Activated CD4-positive, alpha-beta T cell treated with anti-CD3 and anti-CD28 coated beads, Interleukin-2, amount 10 ng/mL, durations not matched to agents 7 days and 5 days (primary cell): Measurements from ENCODE around the gene RCAN1. TPM values are rescaled to one million over a fixed set of nuclear protein-coding genes. Genes with fewer than 3 reads are reported as not detected.
A peak's percentile ranks its signal among the peaks of the same experiment; 100 is the strongest.

Source experiments
- CTCF ChIA-PET: fragments of 350-600 bp; sonication (Branson Sonifier 250); formaldehyde crosslinking; loops from one replicate; lab custom pipeline; 2021; ENCODE audit warnings: antibody characterized with exemption; lab: Charles Lee
- POLR2A ChIA-PET: fragments of 350-600 bp; sonication (Branson Sonifier 250); formaldehyde crosslinking; loops from one replicate; lab custom pipeline; 2021; ENCODE audit warnings: antibody characterized with exemption; lab: Charles Lee
- DNase-seq: peaks from one replicate; pipeline ENCODE4 v3.0.0-alpha.2; 2020
- H3K27ac Mint-ChIP-seq: one replicate; pipeline ENCODE4 v1.8.0; 2021; ENCODE audit warnings: mild to moderate bottlenecking, moderate library complexity, mixed read lengths
- H3K27me3 Mint-ChIP-seq: one replicate; pipeline ENCODE4 v1.8.0; 2021; ENCODE audit warnings: mixed read lengths
- H3K36me3 Mint-ChIP-seq: one replicate; pipeline ENCODE4 v1.8.0; 2021; ENCODE audit warnings: low read depth, mixed read lengths
- H3K4me1 Mint-ChIP-seq: one replicate; pipeline ENCODE4 v1.8.0; 2021; ENCODE audit warnings: mixed read lengths
- H3K4me3 Mint-ChIP-seq: one replicate; pipeline ENCODE4 v1.8.0; 2021; ENCODE audit warnings: mild to moderate bottlenecking, moderate library complexity, mixed read lengths
- H3K9me3 Mint-ChIP-seq: one replicate; pipeline ENCODE4 v1.8.0; 2021; ENCODE audit warnings: mixed read lengths
- total RNA-seq, 2 experiments: library from RNA; stranded (reverse); gene quantifications; one replicate each; pipeline ENCODE4 v1.2.3, GENCODE V29; 2021

The RCAN1 gene
- total RNA-seq, 2 experiments from 2014 or later: 8.0 to 8.2 TPM

DNA sequence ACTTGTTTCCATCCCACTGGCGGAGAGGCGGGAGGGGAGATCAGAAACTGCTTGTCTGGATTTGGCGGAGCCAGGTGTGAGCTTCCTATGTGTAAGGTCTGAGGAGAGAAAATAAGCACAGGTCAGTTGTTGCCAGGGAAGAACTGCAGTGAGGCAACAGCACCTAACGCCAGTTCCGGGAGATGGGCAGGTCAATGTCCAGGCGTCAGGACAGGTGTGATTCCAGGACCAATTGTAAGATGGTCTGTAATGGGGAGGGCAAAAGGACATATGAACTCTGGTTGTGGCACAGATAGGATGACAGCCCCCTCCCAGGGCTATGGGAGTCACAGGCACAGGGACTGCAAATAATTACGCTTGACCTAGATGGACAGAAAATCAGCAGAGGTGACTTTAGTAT lies 93.4 kb downstream of the RCAN1 start:
- ChIA-PET POLR2A (no interaction called here), CTCF (interaction anchor here (0.5 to 1.8 kb wide), 3 partner anchors 11 to 839 kb away, joined by 3 to 4 read pairs (median 3); no protein-coding TSS in a partner anchor)
- peaks cover 19% of the 10 kb centered on the region for H3K4me1 Mint-ChIP-seq
- no peak for DNase-seq
- H3K27ac Mint-ChIP-seq: no peak overlapping the region
- H3K9me3 Mint-ChIP-seq: no peaks in the 10 kb centered on the region
- no peak overlapping the region for H3K4me3 Mint-ChIP-seq
- H3K27me3 Mint-ChIP-seq: no peaks in the 10 kb centered on the region
- peaks cover 2% of the 10 kb centered on the region for H3K36me3 Mint-ChIP-seq

DNA sequence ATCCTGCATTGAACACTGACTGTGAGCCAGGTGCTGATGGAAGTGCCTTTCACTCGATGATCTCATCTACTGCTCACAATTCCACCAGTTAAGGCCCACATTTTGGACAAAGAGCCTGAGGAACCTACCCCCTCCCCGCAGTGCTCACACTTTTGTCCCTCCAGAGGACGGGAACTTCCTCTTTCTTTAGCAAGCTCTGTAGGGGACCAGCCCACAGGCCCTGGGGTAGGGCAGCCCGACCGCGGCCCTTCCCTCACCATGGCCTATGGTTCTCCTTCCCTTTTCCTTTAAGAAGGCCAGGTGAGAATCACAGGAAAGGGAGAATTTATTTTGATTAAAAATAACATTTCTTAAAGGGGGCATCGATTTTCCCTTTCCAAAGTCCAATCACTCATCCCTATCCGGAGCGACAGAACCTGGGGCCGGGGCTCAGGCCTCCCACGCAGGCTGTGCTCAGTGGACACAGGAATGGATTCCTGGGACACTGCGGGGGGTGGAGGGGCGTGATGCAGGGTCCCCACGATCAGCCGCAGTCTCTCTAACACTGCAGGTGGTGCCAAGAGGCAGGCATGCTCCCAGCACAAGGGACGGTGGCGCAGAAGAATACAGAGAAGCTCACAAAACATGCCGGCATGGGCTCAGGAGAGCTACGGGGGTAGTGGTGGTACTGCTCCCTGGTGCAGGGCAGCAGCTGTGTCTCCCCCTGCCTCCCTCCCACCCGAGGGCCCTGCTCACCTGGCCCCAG lies 94.0 kb downstream of the RCAN1 start:
- POLR2A ChIA-PET: no interaction called here
- H3K36me3 Mint-ChIP-seq: peaks cover 2% of the 10 kb centered on the region
- H3K27me3 Mint-ChIP-seq: no peaks in the 10 kb centered on the region
- no peak for DNase-seq
- H3K27ac Mint-ChIP-seq: no peak overlapping the region
- no peaks in the 10 kb centered on the region for H3K9me3 Mint-ChIP-seq
- H3K4me1 Mint-ChIP-seq: peaks cover 15% of the 10 kb centered on the region
- CTCF ChIA-PET: interaction anchor here (2.0 kb wide), 1 partner anchor 22 kb away, joined by 4 read pairs; no protein-coding TSS in a partner anchor
- H3K4me3 Mint-ChIP-seq: no peak overlapping the region

DNA sequence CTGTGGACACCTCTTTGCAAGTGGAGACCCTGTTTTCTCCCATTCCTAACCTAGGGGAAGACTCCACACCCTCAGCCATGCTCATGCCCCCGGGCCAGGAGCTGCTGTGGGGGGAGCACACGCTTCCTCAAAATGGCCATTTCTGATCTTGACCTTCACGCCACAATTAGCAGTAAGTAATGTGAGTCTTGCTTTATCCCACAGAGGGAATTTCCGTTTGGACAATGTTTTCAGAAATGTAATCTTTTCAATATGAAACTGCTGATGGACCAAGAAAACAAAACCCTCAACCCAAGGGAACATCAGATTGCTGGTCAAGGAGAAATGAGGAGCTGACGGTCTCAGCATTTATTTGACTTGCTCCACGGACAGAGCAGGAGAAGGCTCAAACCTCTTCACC lies 94.6 kb downstream of the RCAN1 start:
- no peaks in the 10 kb centered on the region for H3K27me3 Mint-ChIP-seq
- H3K4me3 Mint-ChIP-seq: no peak overlapping the region
- H3K9me3 Mint-ChIP-seq: no peaks in the 10 kb centered on the region
- peaks cover 15% of the 10 kb centered on the region for H3K4me1 Mint-ChIP-seq
- peaks cover 2% of the 10 kb centered on the region for H3K36me3 Mint-ChIP-seq
- no peak for DNase-seq
- ChIA-PET POLR2A (interaction anchor here (0.6 kb wide), 1 partner anchor 66 kb away, joined by 5 read pairs; no protein-coding TSS in a partner anchor), CTCF (interaction anchor here (2.0 kb wide), 1 partner anchor 23 kb away, joined by 4 read pairs; no protein-coding TSS in a partner anchor)
- H3K27ac Mint-ChIP-seq: no peak overlapping the region

DNA sequence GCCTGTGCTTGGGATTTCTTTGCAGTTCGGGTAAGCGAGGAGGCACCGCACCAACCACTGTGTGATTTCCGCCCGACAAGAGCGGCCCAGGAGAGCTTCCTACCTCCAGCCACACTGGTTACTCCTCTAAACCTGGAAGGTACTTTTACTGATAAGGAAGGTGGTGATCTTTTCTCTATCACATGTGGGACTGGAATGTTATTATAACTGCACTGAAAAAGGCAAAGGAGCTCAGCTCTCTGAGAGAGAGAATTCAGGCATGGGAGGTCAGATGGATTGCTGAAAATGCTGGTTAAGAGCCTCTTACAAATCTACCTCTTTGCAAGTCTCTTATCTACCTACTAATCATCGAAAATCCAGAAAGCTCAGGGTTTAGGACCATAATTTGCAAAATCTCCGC lies 95.2 kb downstream of the RCAN1 start:
- H3K4me1 Mint-ChIP-seq: peaks cover 15% of the 10 kb centered on the region
- H3K4me3 Mint-ChIP-seq: no peak overlapping the region
- peaks cover 2% of the 10 kb centered on the region for H3K36me3 Mint-ChIP-seq
- no peak for DNase-seq
- no peaks in the 10 kb centered on the region for H3K27me3 Mint-ChIP-seq
- ChIA-PET POLR2A (interaction anchor here (0.6 kb wide), 1 partner anchor 67 kb away, joined by 5 read pairs; no protein-coding TSS in a partner anchor), CTCF (interaction anchor here (1.8 to 2.0 kb wide), 2 partner anchors 9 to 24 kb away, joined by 4 to 5 read pairs; no protein-coding TSS in a partner anchor)
- no peaks in the 10 kb centered on the region for H3K9me3 Mint-ChIP-seq
- H3K27ac Mint-ChIP-seq: no peak overlapping the region

- ChIA-PET CTCF (interaction anchor here (1.8 to 2.0 kb wide), 2 partner anchors 9 to 24 kb away, joined by 4 to 5 read pairs; no protein-coding TSS in a partner anchor), POLR2A (no interaction called here)
- H3K36me3 Mint-ChIP-seq: peaks cover 2% of the 10 kb centered on the region
- H3K27ac Mint-ChIP-seq: no peak overlapping the region
- no peaks in the 10 kb centered on the region for H3K9me3 Mint-ChIP-seq
- H3K4me3 Mint-ChIP-seq: no peak overlapping the region
- DNase-seq: no peak
- H3K27me3 Mint-ChIP-seq: no peaks in the 10 kb centered on the region
- peaks cover 15% of the 10 kb centered on the region for H3K4me1 Mint-ChIP-seq
Observed at GRCh38 chr21:34519016-34519415, 95.9 kb downstream of the RCAN1 start.

- POLR2A ChIA-PET: no interaction called here
- peaks cover 15% of the 10 kb centered on the region for H3K4me1 Mint-ChIP-seq
- no peaks in the 10 kb centered on the region for H3K9me3 Mint-ChIP-seq
- no peak overlapping the region for H3K27ac Mint-ChIP-seq
- DNase-seq: no peak
- H3K4me3 Mint-ChIP-seq: no peak overlapping the region
- no peaks in the 10 kb centered on the region for H3K27me3 Mint-ChIP-seq
- H3K36me3 Mint-ChIP-seq: peaks cover 2% of the 10 kb centered on the region
- CTCF ChIA-PET: interaction anchor here (0.6 to 1.8 kb wide), 3 partner anchors 8 to 581 kb away, joined by 3 to 5 read pairs (median 3); no protein-coding TSS in a partner anchor
Observed at GRCh38 chr21:34518301-34518700, 96.6 kb downstream of the RCAN1 start.

GRCh38 chr21:34517491-34518245 lies 97.2 kb downstream of the RCAN1 start:
- Mint-ChIP-seq H3K27ac (no peak overlapping the region), H3K4me3 (no peak overlapping the region), H3K9me3 (no peaks in the 10 kb centered on the region), H3K4me1 (peaks cover 15% of the 10 kb centered on the region), H3K36me3 (peaks cover 2% of the 10 kb centered on the region), H3K27me3 (no peaks in the 10 kb centered on the region)
- CTCF ChIA-PET: interaction anchor here (0.8 to 1.8 kb wide), 2 partner anchors 7 to 8 kb away, joined by 3 to 5 read pairs; no protein-coding TSS in a partner anchor
- POLR2A ChIA-PET: no interaction called here
- peak; percentile 39 for DNase-seq

- DNase-seq: no peak
- Mint-ChIP-seq H3K4me1 (peaks cover 15% of the 10 kb centered on the region), H3K4me3 (no peak overlapping the region), H3K27ac (no peak overlapping the region), H3K36me3 (peaks cover 2% of the 10 kb centered on the region), H3K9me3 (no peaks in the 10 kb centered on the region), H3K27me3 (no peaks in the 10 kb centered on the region)
- ChIA-PET CTCF (no interaction called here), POLR2A (interaction anchor here (0.5 kb wide), 1 partner anchor 646 kb away, joined by 5 read pairs; no protein-coding TSS in a partner anchor)
Observed at GRCh38 chr21:34517039-34517438, 97.9 kb downstream of the RCAN1 start.

DNA sequence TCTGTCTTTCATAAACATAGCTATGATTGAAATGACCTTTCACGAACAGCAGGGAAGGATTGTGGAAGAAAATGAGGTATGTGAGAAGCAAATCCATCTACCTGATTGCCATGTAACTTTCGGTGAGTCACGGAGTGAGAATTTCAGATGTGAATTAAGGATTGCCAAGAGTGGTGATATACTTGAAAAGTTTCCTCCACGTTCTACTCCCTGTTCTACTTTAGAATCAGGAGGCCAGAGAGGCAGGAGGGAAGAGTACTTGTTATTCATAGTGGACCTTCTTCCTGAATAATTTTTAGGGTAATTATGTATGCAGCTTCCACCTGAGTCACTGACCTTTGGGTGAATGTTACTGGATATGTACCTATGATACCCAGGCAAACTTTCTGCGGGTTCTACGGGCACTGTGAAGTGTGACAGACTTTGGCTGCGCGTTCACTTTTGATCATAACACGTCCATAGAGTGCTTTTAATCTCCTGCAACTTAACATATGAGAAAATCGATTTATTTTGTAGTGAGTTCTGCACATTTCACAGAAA lies 100.3 kb downstream of the RCAN1 start:
- Mint-ChIP-seq H3K36me3 (no peaks in the 10 kb centered on the region), H3K27me3 (no peaks in the 10 kb centered on the region), H3K27ac (no peak overlapping the region), H3K4me3 (no peak overlapping the region), H3K9me3 (no peaks in the 10 kb centered on the region), H3K4me1 (peaks cover 15% of the 10 kb centered on the region)
- DNase-seq: no peak
- ChIA-PET CTCF (interaction anchor here (1.5 to 2.2 kb wide), 2 partner anchors 8 to 11 kb away, joined by 5 to 9 read pairs; no protein-coding TSS in a partner anchor), POLR2A (no interaction called here)

GRCh38 chr21:34513129-34513675 lies 101.7 kb downstream of the RCAN1 start:
- no peak overlapping the region for H3K27ac Mint-ChIP-seq
- DNase-seq: no peak
- peaks cover 15% of the 10 kb centered on the region for H3K4me1 Mint-ChIP-seq
- H3K36me3 Mint-ChIP-seq: no peaks in the 10 kb centered on the region
- no peaks in the 10 kb centered on the region for H3K9me3 Mint-ChIP-seq
- ChIA-PET CTCF (no interaction called here), POLR2A (no interaction called here)
- no peaks in the 10 kb centered on the region for H3K27me3 Mint-ChIP-seq
- H3K4me3 Mint-ChIP-seq: no peak overlapping the region

- ChIA-PET POLR2A (no interaction called here), CTCF (interaction anchor here (1.2 kb wide), 1 partner anchor 10 kb away, joined by 4 read pairs; no protein-coding TSS in a partner anchor)
Observed at GRCh38 chr21:34511787-34512455, 103.0 kb downstream of the RCAN1 start, which contains the start of gene KCNE1. TSS of gene KCNE1 (minus strand) at chr21:34512210. CDS start at chr21:34449634, 62,576 bp downstream.

More at GRCh38 chr21:34511787-34512455, 103.0 kb downstream of the RCAN1 start, which contains the start of gene KCNE1:
- Mint-ChIP-seq H3K9me3 (no peaks in the 10 kb centered on the region), H3K4me1 (peaks cover 3% of the 10 kb centered on the region), H3K27ac (no peak within 1 kb of the TSS), H3K4me3 (no peak within 1 kb of the TSS), H3K36me3 (no peaks in the 10 kb centered on the region), H3K27me3 (no peaks in the 10 kb centered on the region)
- no peak for DNase-seq
